ENCODE results near the gene COQ8B.

- TF ChIP-seq, protein P1, sequence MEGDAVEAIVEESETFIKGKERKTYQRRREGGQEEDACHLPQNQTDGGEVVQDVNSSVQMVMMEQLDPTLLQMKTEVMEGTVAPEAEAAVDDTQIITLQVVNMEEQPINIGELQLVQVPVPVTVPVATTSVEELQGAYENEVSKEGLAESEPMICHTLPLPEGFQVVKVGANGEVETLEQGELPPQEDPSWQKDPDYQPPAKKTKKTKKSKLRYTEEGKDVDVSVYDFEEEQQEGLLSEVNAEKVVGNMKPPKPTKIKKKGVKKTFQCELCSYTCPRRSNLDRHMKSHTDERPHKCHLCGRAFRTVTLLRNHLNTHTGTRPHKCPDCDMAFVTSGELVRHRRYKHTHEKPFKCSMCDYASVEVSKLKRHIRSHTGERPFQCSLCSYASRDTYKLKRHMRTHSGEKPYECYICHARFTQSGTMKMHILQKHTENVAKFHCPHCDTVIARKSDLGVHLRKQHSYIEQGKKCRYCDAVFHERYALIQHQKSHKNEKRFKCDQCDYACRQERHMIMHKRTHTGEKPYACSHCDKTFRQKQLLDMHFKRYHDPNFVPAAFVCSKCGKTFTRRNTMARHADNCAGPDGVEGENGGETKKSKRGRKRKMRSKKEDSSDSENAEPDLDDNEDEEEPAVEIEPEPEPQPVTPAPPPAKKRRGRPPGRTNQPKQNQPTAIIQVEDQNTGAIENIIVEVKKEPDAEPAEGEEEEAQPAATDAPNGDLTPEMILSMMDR (IDR thresholded peaks at IDR 0.05 in 8 of 11, conservative IDR thresholded peaks at IDR 0.05 in 3 of 11), result no peak
- TF ChIP-seq POLR2A (IDR thresholded peaks at IDR 0.05), result no peak
- no peak for TF ChIP-seq POLR2AphosphoS5 (IDR thresholded peaks at IDR 0.05)
Observed at GRCh38 chr19:40646743-40647254, 69.9 kb downstream of the COQ8B start.
